Adrenal gland (tissue), 12 donors: ENCODE results near the gene LARGE1. TPM values are rescaled to one million over a fixed set of nuclear protein-coding genes. Genes with fewer than 3 reads are reported as not detected.

Experiments used
- DNase-seq, 7 donors: peaks; one replicate each; pipeline ENCODE4 v3.0.0-alpha.2; 2019 to 2020
- H3K27ac ChIP-seq, 5 donors: fragments of 200-600 bp; sonication (generic) in 4 of 5; 1 replicate in 3 of 5; 2 replicates in 2 of 5; pipeline versions ENCODE4 v1.5.1 to v1.8.0; 2016 to 2020; ENCODE audit warnings: mild to moderate bottlenecking in 1 of 5
- H3K27me3 ChIP-seq: fragments of 200-600 bp; 2 replicates; pipeline ENCODE4 v1.8.0; 2021
- H3K36me3 ChIP-seq, 2 donors: fragments of 200-600 bp; replicated peaks in 1 of 2; 1 replicate in 1 of 2; 2 replicates in 1 of 2; pipeline versions ENCODE4 v1.5.1 to v1.8.0; 2018 to 2022
- H3K4me1 ChIP-seq, 2 donors: fragments of 200-600 bp; replicated peaks in 1 of 2; 1 replicate in 1 of 2; 2 replicates in 1 of 2; pipeline versions ENCODE4 v1.5.1 to v1.8.0; 2018 to 2021
- H3K4me3 ChIP-seq, 4 donors: fragments of 200-600 bp; sonication (generic) in 3 of 4; one replicate each; pipeline ENCODE4 v1.5.1; 2016 to 2018
- H3K9me3 ChIP-seq, 3 donors: fragments of 200-600 bp; sonication (generic) in 1 of 3; replicated peaks in 1 of 3; 1 replicate in 2 of 3; 2 replicates in 1 of 3; pipeline versions ENCODE4 v1.5.1 to v1.8.0; 2016 to 2021
- POLR2A ChIP-seq, 2 donors: fragments of 450-650 bp; IDR thresholded peaks; one replicate each; pipeline ENCODE4 v1.6.1; 2017; ENCODE audit warnings: antibody characterized with exemption in 2 of 2, mild to moderate bottlenecking in 2 of 2, moderate library complexity in 1 of 2
- WGBS, 4 donors: extraction: QIAGEN DNeasy Blood & Tissue Kit in 2 of 4; methylation state at CpG; one replicate each; pipeline versions ENCODE4 v1.1.5 to v1.1.7; 2013 to 2017; 5-methylcytosine and 5-hydroxymethylcytosine counted together
- intact Hi-C, 2 donors: fragments of 100-400 bp; cut with DNase I; formaldehyde crosslinking; loops; one replicate each; pipeline versions ENCODE4 v1.14.1 to v1.15.0; 2022 to 2023
- polyA plus RNA-seq, 3 donors: library from polyadenylated mRNA; stranded (reverse); fragments of 200-250 nt in 2 of 3; fragments of 350-450 nt in 1 of 3; fragmentation: Illumina TruSeq in 1 of 3; extraction: RNeasy Lipid Tissue Mini Kit (QIAGEN cat#74804) in 1 of 3; gene quantifications; one replicate each; pipeline ENCODE4 v1.2.3, GENCODE V29; 2013 to 2014
- total RNA-seq, 9 donors: library from RNA; depleted of rRNA in 4 of 9; stranded (reverse); fragments of >200 nt in 4 of 9; fragments of 120-200 nt in 1 of 9; fragmentation: NEBNext Ultra II Directional in 1 of 9; extraction: Animal tissue kit (Norgen Biotek cat#: 25700) in 1 of 9; gene quantifications; one replicate each; pipeline versions ENCODE4 v1.1.0 to v1.2.4, GENCODE V29; 2013 to 2023
- TF ChIP-seq, protein P1 (sequence below), 6 experiments: fragments of 450-650 bp in 4 of 6; fragments of 200-600 bp in 2 of 6; sonication (generic) in 1 of 6; IDR thresholded peaks; 1 replicate in 5 of 6; 2 replicates in 1 of 6; pipeline versions ENCODE4 v1.5.1 to v1.8.0; 2016 to 2021; ENCODE audit warnings: antibody characterized with exemption in 6 of 6, mild to moderate bottlenecking in 2 of 6, moderate library complexity in 1 of 6
- donor health status: healthy with polysubstance abuse.
- donor health status: Bipolar disorder and iron deficiency.
- donor health status: DM: yes; HTN: yes; CAD: no.
- donor health status: DM: no; HTN: no; CAD: no.
- donor health status: DM: no; HTN: no; CAD: no.
- donor health status: DM: yes; HTN: yes; CAD: no.

LARGE1 gene
- total and polyA plus RNA-seq, 12 donors = 3.4 to 67.6 (median 30.6) TPM

DNA sequence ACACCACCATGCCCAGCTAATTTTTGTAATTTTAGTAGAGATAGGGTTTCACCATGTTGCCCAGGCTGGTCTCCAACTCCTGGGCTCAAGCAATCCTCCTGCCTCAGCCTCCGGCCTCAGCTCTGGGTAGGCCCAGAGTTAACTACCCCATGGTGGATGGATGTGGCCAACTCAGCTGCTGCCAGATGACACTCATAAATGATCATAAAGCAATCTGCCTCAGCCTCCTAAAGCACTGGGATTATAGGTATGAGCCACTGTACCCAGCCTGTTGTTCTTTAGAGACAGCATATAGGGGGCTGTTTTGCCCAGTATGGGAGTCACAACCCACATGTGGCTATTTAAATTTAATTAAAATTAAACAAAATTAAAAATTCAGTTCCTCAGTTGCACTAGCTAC, 54.3 kb downstream of the LARGE1 start:
- no peaks in the 10 kb centered on the region for H3K36me3 ChIP-seq
- TF ChIP-seq POLR2A (IDR thresholded peaks at IDR 0.05) = no peak
- TF ChIP-seq, protein P1, sequence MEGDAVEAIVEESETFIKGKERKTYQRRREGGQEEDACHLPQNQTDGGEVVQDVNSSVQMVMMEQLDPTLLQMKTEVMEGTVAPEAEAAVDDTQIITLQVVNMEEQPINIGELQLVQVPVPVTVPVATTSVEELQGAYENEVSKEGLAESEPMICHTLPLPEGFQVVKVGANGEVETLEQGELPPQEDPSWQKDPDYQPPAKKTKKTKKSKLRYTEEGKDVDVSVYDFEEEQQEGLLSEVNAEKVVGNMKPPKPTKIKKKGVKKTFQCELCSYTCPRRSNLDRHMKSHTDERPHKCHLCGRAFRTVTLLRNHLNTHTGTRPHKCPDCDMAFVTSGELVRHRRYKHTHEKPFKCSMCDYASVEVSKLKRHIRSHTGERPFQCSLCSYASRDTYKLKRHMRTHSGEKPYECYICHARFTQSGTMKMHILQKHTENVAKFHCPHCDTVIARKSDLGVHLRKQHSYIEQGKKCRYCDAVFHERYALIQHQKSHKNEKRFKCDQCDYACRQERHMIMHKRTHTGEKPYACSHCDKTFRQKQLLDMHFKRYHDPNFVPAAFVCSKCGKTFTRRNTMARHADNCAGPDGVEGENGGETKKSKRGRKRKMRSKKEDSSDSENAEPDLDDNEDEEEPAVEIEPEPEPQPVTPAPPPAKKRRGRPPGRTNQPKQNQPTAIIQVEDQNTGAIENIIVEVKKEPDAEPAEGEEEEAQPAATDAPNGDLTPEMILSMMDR (IDR thresholded peaks at IDR 0.05) = no peak
- H3K27me3 ChIP-seq = no peaks in the 10 kb centered on the region
- peak overlapping the region in 1 of 5 donors; percentile 25 for H3K27ac ChIP-seq
- 97 to 100% (median 100%) methylated on average over 1 of the region's 1 CpG for WGBS, 4 donors
- H3K4me3 ChIP-seq = no peak overlapping the region
- peaks cover 11 to 26% of the 10 kb centered on the region in 2 donors for H3K4me1 ChIP-seq
- DNase-seq = no peak
- intact Hi-C loops = no loop called here
- no peaks in the 10 kb centered on the region for H3K9me3 ChIP-seq

DNA sequence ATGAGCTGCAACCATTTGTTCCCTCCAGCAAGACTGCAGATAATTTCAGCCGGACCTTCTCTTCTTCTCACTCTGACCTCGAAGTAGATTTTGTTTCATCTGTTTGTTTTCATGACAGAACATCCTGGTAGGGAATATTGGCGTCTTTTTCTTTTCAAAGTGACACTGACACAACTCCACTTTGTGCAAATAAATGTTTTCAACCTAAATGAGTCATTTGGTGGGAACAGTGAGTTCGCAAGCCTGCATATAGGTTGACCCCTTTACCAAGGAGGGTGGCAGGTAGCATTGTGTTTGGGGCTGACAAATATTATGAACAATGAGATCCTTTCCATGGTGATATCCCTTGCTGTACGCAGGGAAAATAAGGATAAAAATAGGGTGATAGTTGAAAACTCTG, 55.0 kb downstream of the LARGE1 start:
- H3K4me3 ChIP-seq = no peak overlapping the region
- intact Hi-C loops = no loop called here
- no peak for TF ChIP-seq POLR2A (IDR thresholded peaks at IDR 0.05)
- TF ChIP-seq, protein P1 (IDR thresholded peaks at IDR 0.05) = no peak
- H3K9me3 ChIP-seq = no peaks in the 10 kb centered on the region
- peak overlapping the region in 3 of 5 donors; percentile 22 to 80 (median 56) for H3K27ac ChIP-seq
- 69 to 72% (median 71%) methylated on average over 5 of the region's 5 CpGs for WGBS, 4 donors
- no peaks in the 10 kb centered on the region for H3K36me3 ChIP-seq
- DNase-seq = no peak
- H3K27me3 ChIP-seq = no peaks in the 10 kb centered on the region
- peaks cover 11 to 26% of the 10 kb centered on the region in 2 donors for H3K4me1 ChIP-seq

- peak in 1 of 7 donors; percentile 26 for DNase-seq
- TF ChIP-seq, protein P1 (IDR thresholded peaks at IDR 0.05) = no peak
- no peak for TF ChIP-seq POLR2A (IDR thresholded peaks at IDR 0.05)
- Histone ChIP-seq H3K4me3 (no peak overlapping the region), H3K27ac (peak overlapping the region in 3 of 5 donors; percentile 22 to 80 (median 56)), H3K4me1 (peaks cover 11 to 26% of the 10 kb centered on the region in 2 donors), H3K27me3 (no peaks in the 10 kb centered on the region), H3K36me3 (no peaks in the 10 kb centered on the region), H3K9me3 (no peaks in the 10 kb centered on the region)
- intact Hi-C loops = no loop called here
- 66 to 74% (median 68%) methylated on average over 7 of the region's 7 CpGs for WGBS, 4 donors
These were observed 55.5 kb downstream of the LARGE1 start for GRCh38 chr22:33864723-33865130.

DNA sequence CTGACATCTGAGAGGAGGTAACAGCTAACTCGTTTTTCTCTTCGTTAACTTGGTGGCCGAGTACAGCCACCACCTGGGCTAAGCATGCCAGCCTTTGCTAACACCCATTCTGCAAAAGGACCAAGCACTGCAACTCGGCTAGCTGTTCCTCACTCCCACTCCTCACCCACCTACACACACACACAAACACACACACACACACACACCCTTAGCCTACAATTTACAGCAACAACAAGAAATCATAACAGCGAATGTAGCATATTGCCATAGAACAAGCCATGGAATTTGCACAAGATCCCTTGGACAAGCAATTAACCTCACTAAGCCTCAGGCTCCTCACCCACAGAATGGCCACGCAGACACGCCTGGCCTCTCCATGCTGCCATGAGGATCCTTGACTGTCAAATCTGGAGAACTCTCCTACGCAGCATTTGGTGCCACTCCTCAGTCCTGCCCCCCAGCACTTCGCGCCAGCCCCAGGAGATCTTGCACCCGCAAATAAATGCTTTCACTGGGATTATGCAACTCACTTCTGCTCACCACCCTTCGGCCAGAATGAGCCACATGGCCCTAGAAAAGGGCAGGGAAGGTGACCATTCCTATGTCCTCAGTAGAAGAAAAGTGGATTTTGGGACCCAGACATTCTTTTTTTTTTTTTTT, 58.9 kb downstream of the LARGE1 start:
- Histone ChIP-seq H3K27me3 (no peaks in the 10 kb centered on the region), H3K4me3 (no peak overlapping the region), H3K27ac (no peak overlapping the region), H3K9me3 (no peaks in the 10 kb centered on the region), H3K36me3 (no peaks in the 10 kb centered on the region), H3K4me1 (peaks cover 0 to 15% of the 10 kb centered on the region in 2 donors)
- intact Hi-C loops = no loop called here
- TF ChIP-seq POLR2A (IDR thresholded peaks at IDR 0.05) = no peak
- TF ChIP-seq, protein P1 (IDR thresholded peaks at IDR 0.05) = no peak
- DNase-seq = no peak
- WGBS, 4 donors = 88 to 91% (median 89%) methylated on average over 10 to 12 of the region's 12 CpGs
